HEK293 (cell line): ENCODE data around the gene TMEM114.

Experiments used
- CTCF ChIA-PET: fragments of 350-600 bp; formaldehyde crosslinking; extraction: SDS; loops from one replicate; lab custom pipeline; 2021; ENCODE audit warnings: antibody characterized with exemption; lab: Yijun Ruan, JAX
- POLR2A ChIA-PET: fragments of 300-600 bp; formaldehyde crosslinking; extraction: SDS; loops from one replicate; lab custom pipeline; 2020; ENCODE audit warnings: antibody characterized with exemption, inconsistent platforms; lab: Yijun Ruan, JAX
- H3K27ac ChIP-seq: fragments of 200-500 bp; sonication (Bioruptor generic); 2 replicates; pipeline ENCODE4 v1.5.1; 2014; ENCODE audit warnings: low read depth, low read length, control low read depth, inconsistent platforms; ENCODE audit errors: extremely low read depth
- H3K36me3 ChIP-seq, 2 experiments: fragments of 200-500 bp in 1 of 2; sonication (Bioruptor generic) in 1 of 2; 1 replicate in 1 of 2; 2 replicates in 1 of 2; pipeline ENCODE4 v1.5.1; 2014 to 2017; ENCODE audit warnings: inconsistent platforms in 2 of 2, low read length in 2 of 2; ENCODE audit not compliant: control insufficient read depth in 2 of 2, insufficient read depth in 1 of 2
- H3K4me1 ChIP-seq: fragments of 200-500 bp; sonication (Bioruptor generic); 2 replicates; pipeline ENCODE4 v1.5.1; 2014; ENCODE audit warnings: mild to moderate bottlenecking, low read length, inconsistent platforms; ENCODE audit not compliant: control insufficient read depth, insufficient read depth
- H3K4me3 ChIP-seq: 2 replicates; pipeline ENCODE4 v1.5.1; 2011; ENCODE audit warnings: low read depth, mild to moderate bottlenecking, control low read depth, low read length, moderate library complexity
- H3K9me3 ChIP-seq: fragments of 200-500 bp; sonication (Bioruptor generic); 2 replicates; pipeline ENCODE4 v1.5.1; 2014; ENCODE audit warnings: low read depth, low read length, inconsistent platforms; ENCODE audit not compliant: control insufficient read depth, insufficient read depth
- HOXC10 ChIP-seq: sonication (generic); formaldehyde crosslinking; IDR thresholded peaks from 2 replicates; pipeline ENCODE4 v1.8.1; 2023; ENCODE audit warnings: mild to moderate bottlenecking, missing genetic modification reagents
- SCRT2 ChIP-seq: fragments of 450-650 bp; formaldehyde crosslinking; IDR thresholded peaks from 2 replicates; pipeline ENCODE4 v1.5.1; 2016; ENCODE audit warnings: missing biosample characterization, missing genetic modification characterization
- ZBTB20 ChIP-seq: fragments of 450-650 bp; formaldehyde crosslinking; IDR thresholded peaks from 2 replicates; pipeline ENCODE4 v1.5.1; 2016; ENCODE audit warnings: missing biosample characterization, missing genetic modification characterization
- ZBTB26 ChIP-seq: fragments of 450-650 bp; formaldehyde crosslinking; optimal IDR thresholded peaks from 2 replicates; pipeline ENCODE3; 2016; ENCODE audit warnings: missing biosample characterization, mild to moderate bottlenecking, missing genetic modification characterization
- ZNF274 ChIP-seq, 2 experiments: fragments of 200-500 bp in 1 of 2; fragments of 450-650 bp in 1 of 2; sonication (Bioruptor generic) in 1 of 2; formaldehyde crosslinking in 1 of 2; IDR thresholded peaks; 2 replicates each; pipeline versions ENCODE4 v1.5.1 to v1.6.1; 2014 to 2016; ENCODE audit warnings: borderline replicate concordance in 1 of 2, inconsistent platforms in 1 of 2, low read length in 1 of 2, missing biosample characterization in 1 of 2, missing genetic modification characterization in 1 of 2
- ZNF311 ChIP-seq: fragments of 450-650 bp; formaldehyde crosslinking; IDR thresholded peaks from 2 replicates; pipeline ENCODE4 v1.5.1; 2017; ENCODE audit warnings: missing biosample characterization, missing genetic modification characterization, borderline replicate concordance
- ZNF404 ChIP-seq: fragments of 450-650 bp; formaldehyde crosslinking; IDR thresholded peaks from 2 replicates; pipeline ENCODE4 v1.5.1; 2017; ENCODE audit warnings: missing biosample characterization, missing genetic modification characterization
- ZNF473 ChIP-seq: fragments of 450-650 bp; formaldehyde crosslinking; IDR thresholded peaks from 2 replicates; pipeline ENCODE4 v1.5.1; 2017; ENCODE audit warnings: missing biosample characterization, missing genetic modification characterization
- ZNF670 ChIP-seq: fragments of 450-650 bp; formaldehyde crosslinking; IDR thresholded peaks from 2 replicates; pipeline ENCODE4 v1.5.1; 2016; ENCODE audit warnings: missing biosample characterization, missing genetic modification characterization, low read depth
- ZNF707 ChIP-seq: fragments of 450-650 bp; formaldehyde crosslinking; IDR thresholded peaks from 2 replicates; pipeline ENCODE4 v1.5.1; 2016; ENCODE audit warnings: missing biosample characterization, missing genetic modification characterization
- TF ChIP-seq, protein P1 (sequence below): fragments of 450-650 bp; IDR thresholded peaks from 2 replicates; pipeline ENCODE4 v1.5.1; 2018; ENCODE audit warnings: missing biosample characterization, missing genetic modification characterization
- TF ChIP-seq, protein P2 (sequence below): fragments of 450-650 bp; formaldehyde crosslinking; IDR thresholded peaks from 2 replicates; pipeline ENCODE4 v1.5.1; 2016; ENCODE audit warnings: missing biosample characterization, missing genetic modification characterization, borderline replicate concordance

Gene TMEM114

GRCh38 chr16:8591451-8591850 lies 1.1 kb upstream of the TMEM114 start (continued):
- 0 out of 2 replicates have a peak, but pooled peaks have one; percentile 17 for TF ChIP-seq ZBTB20
- 0 out of 2 replicates have a peak, but pooled peaks have one; percentile 63 for TF ChIP-seq ZNF670 (tag by site-specific recombination)
- no peak for TF ChIP-seq HOXC10
- TF ChIP-seq, protein P1, sequence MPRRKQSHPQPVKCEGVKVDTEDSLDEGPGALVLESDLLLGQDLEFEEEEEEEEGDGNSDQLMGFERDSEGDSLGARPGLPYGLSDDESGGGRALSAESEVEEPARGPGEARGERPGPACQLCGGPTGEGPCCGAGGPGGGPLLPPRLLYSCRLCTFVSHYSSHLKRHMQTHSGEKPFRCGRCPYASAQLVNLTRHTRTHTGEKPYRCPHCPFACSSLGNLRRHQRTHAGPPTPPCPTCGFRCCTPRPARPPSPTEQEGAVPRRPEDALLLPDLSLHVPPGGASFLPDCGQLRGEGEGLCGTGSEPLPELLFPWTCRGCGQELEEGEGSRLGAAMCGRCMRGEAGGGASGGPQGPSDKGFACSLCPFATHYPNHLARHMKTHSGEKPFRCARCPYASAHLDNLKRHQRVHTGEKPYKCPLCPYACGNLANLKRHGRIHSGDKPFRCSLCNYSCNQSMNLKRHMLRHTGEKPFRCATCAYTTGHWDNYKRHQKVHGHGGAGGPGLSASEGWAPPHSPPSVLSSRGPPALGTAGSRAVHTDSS: peak; percentile 78

GRCh38 chr16:8590811-8591210 lies 500 bp upstream of the TMEM114 start:
- TF ChIP-seq ZNF670 (tag by site-specific recombination): peak; percentile 87; the same call in 1 of the 2 replicates
- TF ChIP-seq, protein P2, sequence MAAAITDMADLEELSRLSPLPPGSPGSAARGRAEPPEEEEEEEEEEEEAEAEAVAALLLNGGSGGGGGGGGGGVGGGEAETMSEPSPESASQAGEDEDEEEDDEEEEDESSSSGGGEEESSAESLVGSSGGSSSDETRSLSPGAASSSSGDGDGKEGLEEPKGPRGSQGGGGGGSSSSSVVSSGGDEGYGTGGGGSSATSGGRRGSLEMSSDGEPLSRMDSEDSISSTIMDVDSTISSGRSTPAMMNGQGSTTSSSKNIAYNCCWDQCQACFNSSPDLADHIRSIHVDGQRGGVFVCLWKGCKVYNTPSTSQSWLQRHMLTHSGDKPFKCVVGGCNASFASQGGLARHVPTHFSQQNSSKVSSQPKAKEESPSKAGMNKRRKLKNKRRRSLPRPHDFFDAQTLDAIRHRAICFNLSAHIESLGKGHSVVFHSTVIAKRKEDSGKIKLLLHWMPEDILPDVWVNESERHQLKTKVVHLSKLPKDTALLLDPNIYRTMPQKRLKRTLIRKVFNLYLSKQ (tag by site-specific recombination): 0 out of 2 replicates have a peak, but pooled peaks have one; percentile 68
- no peak for TF ChIP-seq ZNF311 (tag by site-specific recombination)
- TF ChIP-seq ZNF707 (tag by site-specific recombination): 0 out of 2 replicates have a peak, but pooled peaks have one; percentile 46
- TF ChIP-seq, protein P1: peak; percentile 94
- TF ChIP-seq ZNF274 (IDR thresholded peaks at IDR 0.05; ENCODE audit: low read length): no peak
- TF ChIP-seq ZNF274 (tag by site-specific recombination; IDR thresholded peaks at IDR 0.05; ENCODE audit: borderline replicate concordance): peak; percentile 36; the same call in 1 of the 2 replicates
- TF ChIP-seq, all 188 proteins: peak for 5
- no peak overlapping the region for H3K4me3 ChIP-seq
- ChIA-PET POLR2A (no interaction called here), CTCF (interaction anchor here (0.6 kb wide), 1 partner anchor 55 kb away, joined by 7 read pairs; no protein-coding TSS in a partner anchor)
- no peaks in the 10 kb centered on the region for H3K4me1 ChIP-seq
- no peaks in the 10 kb centered on the region for H3K9me3 ChIP-seq
- no peak overlapping the region for H3K27ac ChIP-seq
- H3K36me3 ChIP-seq: no peaks in the 10 kb centered on the region

- Histone ChIP-seq H3K27ac (no peak overlapping the region), H3K4me3 (peak overlapping the region; percentile 19), H3K36me3 (no peaks in the 10 kb centered on the region), H3K9me3 (no peaks in the 10 kb centered on the region), H3K4me1 (no peaks in the 10 kb centered on the region)
- TF ChIP-seq SCRT2 (tag by site-specific recombination) (peak; percentile 89), ZNF404 (tag by site-specific recombination) (no peak), ZBTB26 (peak; percentile 28), ZNF473 (no peak)
- POLR2A ChIA-PET: no interaction called here
- CTCF ChIA-PET: interaction anchor here (1.0 to 1.1 kb wide), 2 partner anchors 9 to 22 kb away, joined by 3 read pairs; no protein-coding TSS in a partner anchor
Measured at GRCh38 chr16:8589057-8589899, 1.0 kb downstream of the TMEM114 start.
